NCI-H2171 treated with DMSO at 0.1 percent for 48 hours (cell line): ENCODE data around the gene TTC9B.
"Not testable (repeated sequence)": the region's sequence is repeated elsewhere in the genome, so short reads cannot be mapped to it uniquely, and the experiment has no call there.

ENCODE experiments used
- DNase-seq: peaks from one replicate; lab custom pipeline; 2025; lab: John Stamatoyannopoulos, UW

Gene TTC9B

GRCh38 chr19:40214936-40215335 lies 3.2 kb downstream of the TTC9B start:
- no peak for DNase-seq

- no peak for DNase-seq
Measured at GRCh38 chr19:40213882-40214570, 4.2 kb downstream of the TTC9B start.

GRCh38 chr19:40213251-40213829 lies 4.8 kb downstream of the TTC9B start:
- no peak for DNase-seq

GRCh38 chr19:40210889-40211288 lies 7.3 kb downstream of the TTC9B start:
- no peak for DNase-seq

GRCh38 chr19:40208602-40209001 lies 9.6 kb downstream of the TTC9B start:
- DNase-seq: no peak

- DNase-seq: no peak
Measured at GRCh38 chr19:40205760-40206159, 12.4 kb downstream of the TTC9B start.

GRCh38 chr19:40204381-40204780 lies 13.8 kb downstream of the TTC9B start:
- DNase-seq: no peak

- no peak for DNase-seq
Measured at GRCh38 chr19:40200341-40201099, 17.7 kb downstream of the TTC9B start.

- DNase-seq: no peak
Measured at GRCh38 chr19:40198272-40198990, 19.8 kb downstream of the TTC9B start.

- DNase-seq: no peak
Measured at GRCh38 chr19:40193587-40193849, 24.7 kb downstream of the TTC9B start.

- DNase-seq: no peak
Measured at GRCh38 chr19:40192758-40193586, 25.2 kb downstream of the TTC9B start.

- DNase-seq: peak; percentile 4
Measured at GRCh38 chr19:40191836-40192646, 26.1 kb downstream of the TTC9B start.

- peak; percentile 61 for DNase-seq
Measured at GRCh38 chr19:40190891-40191835, 27.0 kb downstream of the TTC9B start, which contains the start of gene MAP3K10. TSS of gene MAP3K10 (plus strand) at chr19:40191426. CDS start at chr19:40192032, 606 bp downstream.

- no peak for DNase-seq
Measured at GRCh38 chr19:40184273-40184672, 33.9 kb downstream of the TTC9B start.

GRCh38 chr19:40178756-40179155 lies 39.4 kb downstream of the TTC9B start:
- DNase-seq: no peak

- DNase-seq: no peak
Measured at GRCh38 chr19:40177286-40178070, 40.7 kb downstream of the TTC9B start.

GRCh38 chr19:40175820-40176219 lies 42.4 kb downstream of the TTC9B start:
- DNase-seq: no peak

GRCh38 chr19:40174092-40174491 lies 44.1 kb downstream of the TTC9B start:
- no peak for DNase-seq

- DNase-seq: not testable (repeated sequence)
Measured at GRCh38 chr19:40171293-40171692, 46.9 kb downstream of the TTC9B start.
